C4-2B (cell line): ENCODE results near the gene OR1S1.

Experiments used
- CTCF ChIP-seq: fragments of 450-650 bp; conservative IDR thresholded peaks from 2 replicates; pipeline ENCODE4 v1.5.1; 2017; ENCODE audit warnings: mild to moderate bottlenecking
- ZFX ChIP-seq: fragments of 450-650 bp; IDR thresholded peaks from 2 replicates; pipeline ENCODE4 v1.6.1; 2017

GRCh38 chr11:58193391-58193790, 19.1 kb upstream of the OR1S1 start:
- TF ChIP-seq CTCF: no peak
- TF ChIP-seq ZFX: no peak
